ENCODE data around the gene JDP2.

GRCh38 chr14:75389679-75390078, 38.1 kb upstream of the JDP2 start:
- TF ChIP-seq GATA2 (IDR thresholded peaks at IDR 0.05; ENCODE audit: low read depth, low read length) (no peak), GATA3 (IDR thresholded peaks at IDR 0.05; ENCODE audit: low read depth, low read length) (no peak)
